Caco-2 (cell line): Measurements from ENCODE around the gene RHOV. TPM values are rescaled to one million over a fixed set of nuclear protein-coding genes. Genes with fewer than 3 reads are reported as not detected.

Experiments used
- BruUV-seq: library from RNA; stranded (reverse); fragments of 400-500 nt; replicated peaks from 2 replicates; lab custom pipeline; 2021; lab: Mats Ljungman, UMichigan
- CTCF ChIA-PET: fragments of 300-600 bp; sonication (Branson Sonifier 250); formaldehyde crosslinking; loops from one replicate; lab custom pipeline; 2022; ENCODE audit warnings: antibody characterized with exemption; lab: Charles Lee
- POLR2A ChIA-PET: fragments of 300-600 bp; sonication (Branson Sonifier 250); formaldehyde crosslinking; loops from one replicate; lab custom pipeline; 2022; ENCODE audit warnings: antibody characterized with exemption; lab: Charles Lee
- DNase-seq, 2 experiments: peaks; one replicate each; pipeline versions ENCODE4 v3.0.0 to v3.0.0-alpha.2; 2020 to 2022
- H3K27me3 ChIP-seq: replicated peaks from 2 replicates; pipeline ENCODE4 v1.6.0; 2011; ENCODE audit warnings: low read length; ENCODE audit not compliant: control insufficient read depth, insufficient read depth
- H3K36me3 ChIP-seq: 2 replicates; pipeline ENCODE4 v1.5.1; 2011; ENCODE audit warnings: low read length; ENCODE audit not compliant: control insufficient read depth, insufficient read depth
- H3K4me1 ChIP-seq: fragments of 250-450 bp; sonication (Bioruptor Pico); 2 replicates; pipeline ENCODE4 v1.5.1; 2020; ENCODE audit warnings: mild to moderate bottlenecking
- H3K4me3 ChIP-seq: 2 replicates; pipeline ENCODE4 v1.5.1; 2011; ENCODE audit warnings: low read depth, mild to moderate bottlenecking, control low read depth, low read length
- H3K9me3 ChIP-seq: fragments of 250-450 bp; sonication (Bioruptor Pico); 2 replicates; pipeline ENCODE4 v1.5.1; 2020; ENCODE audit warnings: mild to moderate bottlenecking, moderate library complexity
- H3K27ac Mint-ChIP-seq: one replicate; pipeline ENCODE4 v1.8.0; 2022; ENCODE audit warnings: mixed read lengths; ENCODE audit not compliant: unreplicated experiment
- H3K27me3 Mint-ChIP-seq: one replicate; pipeline ENCODE4 v1.8.0; 2022; ENCODE audit warnings: mixed read lengths; ENCODE audit not compliant: insufficient read depth, unreplicated experiment
- H3K36me3 Mint-ChIP-seq: one replicate; pipeline ENCODE4 v1.8.0; 2022; ENCODE audit warnings: mild to moderate bottlenecking, mixed read lengths; ENCODE audit not compliant: insufficient read depth, unreplicated experiment
- H3K4me1 Mint-ChIP-seq: one replicate; pipeline ENCODE4 v1.8.0; 2022; ENCODE audit warnings: low read depth, mixed read lengths; ENCODE audit not compliant: unreplicated experiment
- H3K4me3 Mint-ChIP-seq: one replicate; pipeline ENCODE4 v1.8.0; 2022; ENCODE audit warnings: mild to moderate bottlenecking, moderate library complexity, mixed read lengths; ENCODE audit not compliant: unreplicated experiment
- H3K9me3 Mint-ChIP-seq: one replicate; pipeline ENCODE4 v1.8.0; 2022; ENCODE audit warnings: mixed read lengths; ENCODE audit not compliant: unreplicated experiment
- intact Hi-C: fragments of 100-400 bp; cut with micrococcal nuclease; formaldehyde crosslinking; loops from one replicate; pipeline ENCODE4 v1.10.0; 2022; ENCODE audit not compliant: unreplicated experiment
- total RNA-seq: library from RNA; stranded (reverse); gene quantifications from 2 replicates; pipeline ENCODE4 v1.2.3, GENCODE V29; 2022
- TF ChIP-seq, protein P1 (sequence below), 2 experiments: fragments of 200-600 bp in 1 of 2; IDR thresholded peaks; 1 replicate in 1 of 2; 2 replicates in 1 of 2; pipeline versions ENCODE4 v1.5.1 to v1.8.0; 2011 to 2022; ENCODE audit warnings: antibody characterized with exemption in 1 of 2, control low read depth in 1 of 2, inconsistent platforms in 1 of 2, low read depth in 1 of 2, low read length in 1 of 2, mild to moderate bottlenecking in 1 of 2, moderate library complexity in 1 of 2; ENCODE audit not compliant: insufficient read depth in 1 of 2, severe bottlenecking in 1 of 2, unreplicated experiment in 1 of 2

Gene RHOV
- total RNA-seq, 1 experiment from 2014 or later = 4.4 TPM

DNA sequence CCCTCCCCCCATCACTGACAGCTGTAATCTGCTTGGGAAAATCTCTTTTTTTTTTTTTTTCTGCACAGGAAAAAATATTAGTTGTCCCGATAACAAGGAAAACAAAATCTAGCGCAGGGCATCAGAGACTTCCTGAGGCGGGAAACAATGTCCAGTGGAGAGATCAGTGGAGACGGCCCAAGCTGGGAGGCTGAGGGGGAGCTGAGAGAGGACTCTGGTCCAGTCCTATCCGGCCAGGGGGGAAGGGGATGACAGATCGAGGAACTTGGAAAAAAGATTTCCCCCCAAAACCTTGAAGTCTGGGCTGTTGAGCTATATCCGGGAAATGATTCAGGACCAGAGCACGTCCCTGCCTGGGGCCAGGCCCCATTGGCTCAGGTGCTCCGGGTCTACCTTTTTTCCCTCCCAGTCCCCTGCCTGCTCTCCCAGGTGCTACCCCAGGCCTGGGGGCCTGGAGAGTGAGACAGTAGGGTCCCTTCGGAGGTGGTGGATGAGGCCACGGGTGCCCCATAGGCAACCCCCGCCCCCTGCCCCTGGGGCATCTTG lies 41.2 kb upstream of the RHOV start:
- Mint-ChIP-seq H3K27ac (no peak overlapping the region), H3K36me3 (peaks cover 7% of the 10 kb centered on the region), H3K27me3 (no peaks in the 10 kb centered on the region), H3K4me1 (peaks cover under 1% of the 10 kb centered on the region), H3K4me3 (no peak overlapping the region), H3K9me3 (no peaks in the 10 kb centered on the region)
- BruUV-seq = no TSS peak
- intact Hi-C loops = no loop called here
- no peaks in the 10 kb centered on the region for H3K27me3 ChIP-seq
- ChIA-PET POLR2A (no interaction called here), CTCF (interaction anchor here (0.5 to 2.2 kb wide), 4 partner anchors 12 to 82 kb away, joined by 3 to 11 read pairs (median 5); partner anchors contain the start of genes DLL4 and VPS18)
- TF ChIP-seq, protein P1, sequence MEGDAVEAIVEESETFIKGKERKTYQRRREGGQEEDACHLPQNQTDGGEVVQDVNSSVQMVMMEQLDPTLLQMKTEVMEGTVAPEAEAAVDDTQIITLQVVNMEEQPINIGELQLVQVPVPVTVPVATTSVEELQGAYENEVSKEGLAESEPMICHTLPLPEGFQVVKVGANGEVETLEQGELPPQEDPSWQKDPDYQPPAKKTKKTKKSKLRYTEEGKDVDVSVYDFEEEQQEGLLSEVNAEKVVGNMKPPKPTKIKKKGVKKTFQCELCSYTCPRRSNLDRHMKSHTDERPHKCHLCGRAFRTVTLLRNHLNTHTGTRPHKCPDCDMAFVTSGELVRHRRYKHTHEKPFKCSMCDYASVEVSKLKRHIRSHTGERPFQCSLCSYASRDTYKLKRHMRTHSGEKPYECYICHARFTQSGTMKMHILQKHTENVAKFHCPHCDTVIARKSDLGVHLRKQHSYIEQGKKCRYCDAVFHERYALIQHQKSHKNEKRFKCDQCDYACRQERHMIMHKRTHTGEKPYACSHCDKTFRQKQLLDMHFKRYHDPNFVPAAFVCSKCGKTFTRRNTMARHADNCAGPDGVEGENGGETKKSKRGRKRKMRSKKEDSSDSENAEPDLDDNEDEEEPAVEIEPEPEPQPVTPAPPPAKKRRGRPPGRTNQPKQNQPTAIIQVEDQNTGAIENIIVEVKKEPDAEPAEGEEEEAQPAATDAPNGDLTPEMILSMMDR (IDR thresholded peaks at IDR 0.05; ENCODE audit: insufficient read depth in 1 of 2, low read depth in 1 of 2, low read length in 1 of 2, severe bottlenecking in 1 of 2, unreplicated experiment in 1 of 2) = no peak
- H3K9me3 ChIP-seq = no peaks in the 10 kb centered on the region
- H3K36me3 ChIP-seq = no peaks in the 10 kb centered on the region
- DNase-seq = no peak
- H3K4me3 ChIP-seq = no peak overlapping the region
- H3K4me1 ChIP-seq = no peaks in the 10 kb centered on the region

DNA sequence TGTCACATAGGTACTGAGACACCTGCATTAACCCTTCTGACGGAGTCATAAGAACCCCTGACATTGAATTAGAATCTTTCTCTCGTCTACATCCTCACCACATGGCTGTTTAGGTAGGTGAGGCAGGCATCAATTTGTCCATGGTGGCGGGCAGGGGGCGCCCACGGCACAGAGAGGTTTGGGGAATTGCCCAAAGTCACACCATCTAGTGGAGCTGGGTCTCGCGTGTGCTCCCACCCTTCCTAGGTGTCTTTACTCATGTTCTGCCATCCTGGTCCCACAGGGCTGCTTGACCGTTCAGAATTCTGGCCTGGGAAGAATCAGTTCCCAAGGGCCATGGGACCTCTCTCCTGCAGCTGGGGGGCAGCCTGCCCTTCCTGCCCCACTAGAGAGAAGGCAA lies 40.5 kb upstream of the RHOV start:
- Mint-ChIP-seq H3K36me3 (peaks cover 10% of the 10 kb centered on the region), H3K4me1 (peaks cover 5% of the 10 kb centered on the region), H3K27ac (no peak overlapping the region), H3K27me3 (no peaks in the 10 kb centered on the region), H3K4me3 (no peak overlapping the region), H3K9me3 (no peaks in the 10 kb centered on the region)
- H3K27me3 ChIP-seq = no peaks in the 10 kb centered on the region
- no peak for DNase-seq
- no peaks in the 10 kb centered on the region for H3K4me1 ChIP-seq
- no TSS peak for BruUV-seq
- POLR2A ChIA-PET = no interaction called here
- no peaks in the 10 kb centered on the region for H3K36me3 ChIP-seq
- TF ChIP-seq, protein P1 (IDR thresholded peaks at IDR 0.05; ENCODE audit: insufficient read depth in 1 of 2, low read depth in 1 of 2, low read length in 1 of 2, severe bottlenecking in 1 of 2, unreplicated experiment in 1 of 2) = no peak
- no peaks in the 10 kb centered on the region for H3K9me3 ChIP-seq
- CTCF ChIA-PET = interaction anchor here (2.2 kb wide), 2 partner anchors 11 to 14 kb away, joined by 7 to 11 read pairs; partner anchors contain the start of gene DLL4
- intact Hi-C loops = no loop called here
- no peak overlapping the region for H3K4me3 ChIP-seq

DNA sequence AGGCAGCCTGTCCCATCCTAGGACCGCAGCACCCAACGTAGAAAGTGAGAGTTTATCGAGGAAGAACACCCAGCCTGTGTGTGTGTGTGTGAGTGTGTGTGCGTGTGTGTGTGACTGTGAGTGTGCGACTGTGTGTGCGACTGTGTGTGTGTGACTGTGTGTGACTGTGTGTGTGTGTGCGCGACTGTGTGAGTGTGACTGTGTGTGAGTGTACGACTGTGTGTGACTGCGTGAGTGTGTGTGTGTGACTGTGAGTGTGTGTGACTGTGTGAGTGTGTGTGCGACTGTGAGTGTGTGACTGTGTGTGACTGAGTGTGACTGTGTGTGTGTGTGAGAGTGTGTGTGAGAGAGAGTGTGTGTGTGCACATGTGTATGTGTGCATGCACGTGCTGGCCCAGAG lies 40.0 kb upstream of the RHOV start:
- no peak overlapping the region for H3K4me3 Mint-ChIP-seq
- Histone ChIP-seq H3K4me1 (no peaks in the 10 kb centered on the region), H3K4me3 (no peak overlapping the region), H3K36me3 (no peaks in the 10 kb centered on the region), H3K9me3 (no peaks in the 10 kb centered on the region), H3K27me3 (no peaks in the 10 kb centered on the region)
- no peaks in the 10 kb centered on the region for H3K9me3 Mint-ChIP-seq
- H3K27ac Mint-ChIP-seq = no peak overlapping the region
- no peaks in the 10 kb centered on the region for H3K27me3 Mint-ChIP-seq
- peaks cover 5% of the 10 kb centered on the region for H3K4me1 Mint-ChIP-seq
- CTCF ChIA-PET = no interaction called here
- peaks cover 10% of the 10 kb centered on the region for H3K36me3 Mint-ChIP-seq
- BruUV-seq = no TSS peak
- TF ChIP-seq, protein P1 (IDR thresholded peaks at IDR 0.05; ENCODE audit: insufficient read depth in 1 of 2, low read depth in 1 of 2, low read length in 1 of 2, severe bottlenecking in 1 of 2, unreplicated experiment in 1 of 2) = no peak
- POLR2A ChIA-PET = no interaction called here
- DNase-seq = no peak
- intact Hi-C loops = no loop called here
